SK-N-MC (cell line): ENCODE data around the gene SFTPA1.
"Not testable (repeated sequence)": the region's sequence is repeated elsewhere in the genome, so short reads cannot be mapped to it uniquely, and the experiment has no call there.

Source experiments
- EZH2 ChIP-seq: fragments of 200-600 bp; sonication (generic); IDR thresholded peaks from one replicate; pipeline ENCODE4 v1.6.1; 2017; ENCODE audit warnings: antibody characterized with exemption
- POLR2AphosphoS5 ChIP-seq: IDR thresholded peaks from 2 replicates; pipeline ENCODE4 v1.6.1; 2012; ENCODE audit warnings: mild to moderate bottlenecking, low read depth, low read length, borderline replicate concordance

GRCh38 chr10:79652695-79653094 is 42.0 kb downstream of the SFTPA1 start:
- not testable (repeated sequence) for TF ChIP-seq POLR2AphosphoS5, EZH2
